NCI-H82 (cell line): ENCODE measurements around the gene MFRP.

ENCODE experiments used
- DNase-seq: peaks from one replicate; lab custom pipeline; 2025; lab: John Stamatoyannopoulos, UW

The MFRP gene

DNA sequence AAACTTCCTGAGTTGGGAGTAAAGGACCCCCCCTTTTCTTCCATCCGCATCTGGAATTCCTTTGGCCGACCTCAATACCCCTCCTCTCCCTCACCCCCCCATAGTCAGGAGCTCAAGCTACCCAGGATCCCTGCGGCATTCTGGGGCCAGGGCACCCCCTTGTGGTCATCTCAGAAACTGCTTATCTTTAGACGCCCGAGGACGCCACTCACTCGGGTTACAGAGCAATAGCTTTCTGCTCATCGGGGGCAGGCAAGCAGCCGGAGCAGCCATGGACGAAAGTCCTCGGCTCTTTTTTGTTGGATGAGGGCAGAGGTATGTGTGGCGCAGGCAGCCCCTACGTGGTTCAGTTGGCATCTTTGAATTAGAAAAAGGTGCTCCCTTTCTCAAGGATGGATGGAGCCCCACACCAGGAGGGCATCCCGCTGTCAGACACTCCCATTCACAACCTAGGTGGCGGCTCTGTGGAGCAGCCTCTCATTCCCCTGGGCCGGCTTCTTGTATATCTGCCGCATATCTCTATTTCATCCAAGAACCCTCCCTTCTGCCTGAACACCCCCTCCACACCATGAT lies 8.1 kb downstream of the MFRP start:
- peak; percentile 84 for DNase-seq

DNA sequence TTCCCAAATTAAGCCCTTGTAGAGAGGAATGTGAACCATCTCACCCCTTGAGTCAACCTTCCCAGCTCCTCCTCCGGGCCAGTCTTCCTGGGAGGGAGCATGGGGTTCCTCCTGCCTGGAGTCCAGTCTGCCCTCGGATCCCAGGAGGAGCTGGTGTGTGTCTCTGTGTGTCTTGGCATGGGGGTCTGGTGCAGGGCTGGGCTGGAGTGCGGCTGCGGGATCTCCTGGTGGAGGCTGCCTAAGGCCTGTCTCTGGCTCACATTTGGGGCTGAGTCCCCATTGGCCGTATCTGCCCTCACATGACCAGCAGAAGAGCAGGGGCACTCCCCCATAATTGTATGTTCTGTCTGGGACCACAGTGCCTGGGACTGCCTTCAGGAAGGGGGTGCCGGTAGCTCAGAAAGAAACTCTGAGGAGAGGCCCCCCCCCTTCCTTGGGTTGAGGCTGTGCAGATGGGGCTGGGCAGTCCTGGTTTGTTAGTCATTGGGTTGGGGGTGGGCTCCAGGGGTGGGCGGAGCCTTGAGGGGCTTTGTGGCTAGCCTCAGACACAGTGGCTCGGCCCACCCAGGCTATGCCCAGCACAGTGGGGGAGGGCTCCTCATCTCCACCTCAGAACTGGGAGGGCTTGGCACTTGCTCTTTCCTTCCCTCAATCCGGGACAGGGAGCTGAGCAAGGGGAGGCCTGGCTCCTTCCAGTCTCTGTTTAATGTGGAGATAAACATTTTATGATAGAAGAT lies 8.8 kb downstream of the MFRP start:
- peak; percentile 74 for DNase-seq

DNA sequence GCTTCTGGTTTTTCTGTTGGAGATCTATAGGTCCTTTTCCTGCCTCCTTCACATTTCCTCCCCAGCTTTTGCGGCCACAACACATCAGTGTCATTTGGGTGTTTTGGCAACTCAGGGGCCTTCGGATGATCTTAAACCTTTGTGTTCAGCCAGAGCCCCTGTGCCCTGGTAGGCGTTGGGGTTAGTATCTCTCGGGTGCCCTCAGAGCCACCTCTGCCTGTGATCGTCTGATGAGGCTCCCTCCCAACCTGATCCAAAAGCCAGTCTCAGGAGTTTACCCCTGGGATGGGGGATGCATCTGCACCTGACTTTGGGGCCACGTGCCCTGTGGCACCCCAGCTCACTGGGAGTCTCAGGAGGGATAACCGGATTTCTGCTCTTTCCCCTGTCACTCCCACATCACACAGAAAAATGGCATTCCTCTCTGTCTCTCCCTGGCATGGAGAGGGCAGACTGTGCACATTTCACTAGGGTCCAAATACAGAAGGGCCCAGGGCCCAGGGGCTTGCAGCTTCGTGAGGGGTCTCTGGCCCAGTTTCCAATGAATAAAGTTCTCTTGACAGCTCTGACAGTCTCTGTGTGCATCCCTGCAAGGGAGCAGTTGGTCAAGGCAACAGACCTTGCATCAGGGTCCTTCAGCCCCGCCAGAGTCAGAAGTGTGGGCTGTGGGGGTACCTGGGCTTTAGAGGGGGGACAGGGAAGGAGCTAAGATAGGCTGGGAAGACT lies 9.6 kb downstream of the MFRP start:
- no peak for DNase-seq

DNA sequence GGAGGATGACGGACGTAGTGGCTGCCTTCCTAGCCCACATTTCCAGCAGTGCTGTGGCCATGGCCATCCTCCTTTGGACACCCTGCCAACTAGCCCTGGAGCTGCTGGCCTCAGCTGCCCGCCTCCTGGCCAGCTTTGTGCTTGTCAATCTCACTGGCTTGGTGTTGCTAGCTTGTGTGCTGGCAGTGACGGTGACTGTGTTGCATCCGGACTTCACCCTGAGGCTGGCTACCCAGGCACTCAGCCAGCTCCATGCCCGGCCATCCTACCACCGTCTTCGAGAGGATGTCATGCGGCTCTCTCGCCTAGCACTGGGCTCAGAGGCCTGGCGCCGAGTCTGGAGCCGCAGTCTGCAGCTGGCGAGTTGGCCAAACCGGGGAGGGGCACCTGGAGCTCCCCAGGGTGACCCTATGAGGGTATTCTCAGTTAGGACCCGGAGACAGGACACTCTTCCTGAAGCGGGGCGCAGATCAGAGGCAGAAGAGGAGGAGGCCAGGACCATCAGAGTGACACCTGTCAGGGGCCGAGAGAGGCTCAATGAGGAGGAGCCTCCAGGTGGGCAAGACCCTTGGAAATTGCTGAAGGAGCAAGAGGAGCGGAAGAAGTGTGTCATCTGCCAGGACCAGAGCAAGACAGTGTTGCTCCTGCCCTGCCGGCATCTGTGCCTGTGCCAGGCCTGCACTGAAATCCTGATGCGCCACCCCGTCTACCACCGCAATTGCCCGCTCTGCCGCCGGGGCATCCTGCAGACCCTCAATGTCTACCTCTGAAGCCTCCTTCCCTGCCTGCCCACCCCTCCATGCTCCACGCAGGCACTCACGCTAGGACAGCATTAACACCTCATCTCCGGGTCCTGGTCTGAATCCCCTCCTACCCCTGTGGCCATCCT lies 10.6 kb downstream of the MFRP start:
- no peak for DNase-seq

DNA sequence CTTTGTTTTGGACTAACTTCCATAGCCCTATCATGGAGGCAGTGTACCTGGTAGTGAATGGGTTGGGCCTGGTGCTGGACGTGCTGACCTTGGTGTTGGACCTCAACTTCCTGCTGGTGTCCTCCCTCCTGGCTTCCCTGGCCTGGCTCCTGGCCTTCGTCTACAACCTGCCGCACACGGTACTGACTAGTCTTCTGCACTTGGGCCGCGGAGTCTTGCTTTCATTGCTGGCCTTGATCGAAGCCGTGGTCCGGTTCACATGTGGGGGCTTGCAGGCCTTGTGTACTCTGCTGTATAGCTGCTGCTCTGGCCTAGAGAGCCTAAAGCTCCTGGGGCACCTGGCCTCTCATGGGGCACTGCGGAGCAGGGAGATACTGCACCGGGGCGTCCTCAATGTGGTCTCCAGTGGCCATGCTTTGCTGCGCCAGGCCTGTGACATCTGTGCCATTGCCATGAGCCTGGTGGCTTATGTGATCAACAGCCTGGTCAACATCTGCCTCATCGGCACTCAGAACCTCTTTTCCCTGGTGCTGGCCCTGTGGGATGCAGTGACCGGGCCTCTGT lies 11.3 kb downstream of the MFRP start:
- DNase-seq, result no peak

DNA sequence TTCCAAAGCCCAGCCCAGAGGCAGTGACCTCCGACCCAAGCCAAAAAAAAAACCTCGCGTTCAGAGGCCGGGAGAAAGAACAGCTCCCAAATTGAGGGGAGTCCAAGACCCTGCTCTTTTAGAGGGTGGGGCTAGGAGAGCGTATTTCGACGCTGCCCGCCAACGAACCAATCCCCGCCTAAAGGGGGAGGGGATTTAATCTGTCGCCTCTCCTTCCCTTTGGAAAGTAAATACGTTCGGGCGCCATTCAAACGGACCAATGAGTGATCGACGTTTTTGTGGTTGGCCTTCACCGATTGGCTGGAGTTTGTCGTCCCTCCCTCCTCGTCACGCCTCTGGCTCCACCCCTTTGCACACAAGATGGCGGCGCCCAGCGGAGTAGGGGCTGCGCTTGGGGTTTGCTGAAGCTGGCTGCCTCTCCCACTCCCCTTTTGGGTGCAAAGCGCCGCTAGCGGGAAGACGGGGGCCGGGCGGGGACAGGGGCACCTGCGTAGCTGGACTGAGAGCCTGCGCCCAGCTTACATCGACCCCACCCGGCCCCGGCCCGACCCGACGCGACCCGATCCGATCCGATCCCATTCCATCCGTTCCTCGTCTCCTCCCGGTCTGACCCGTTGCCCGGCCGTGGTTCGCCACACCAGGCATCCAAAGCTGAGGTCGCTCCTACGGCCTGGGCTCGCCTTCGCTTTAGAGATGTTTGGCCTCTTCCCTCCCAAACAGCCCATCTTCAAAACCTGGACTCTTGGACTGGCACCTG lies 12.2 kb downstream of the MFRP start, which contains the start of gene RNF26:
Gene RNF26 (plus strand): TSS at position 354 of the 757 bp plus-strand sequence. CDS start 596 bp downstream, outside the sequence.
- peak; percentile 98 for DNase-seq

DNA sequence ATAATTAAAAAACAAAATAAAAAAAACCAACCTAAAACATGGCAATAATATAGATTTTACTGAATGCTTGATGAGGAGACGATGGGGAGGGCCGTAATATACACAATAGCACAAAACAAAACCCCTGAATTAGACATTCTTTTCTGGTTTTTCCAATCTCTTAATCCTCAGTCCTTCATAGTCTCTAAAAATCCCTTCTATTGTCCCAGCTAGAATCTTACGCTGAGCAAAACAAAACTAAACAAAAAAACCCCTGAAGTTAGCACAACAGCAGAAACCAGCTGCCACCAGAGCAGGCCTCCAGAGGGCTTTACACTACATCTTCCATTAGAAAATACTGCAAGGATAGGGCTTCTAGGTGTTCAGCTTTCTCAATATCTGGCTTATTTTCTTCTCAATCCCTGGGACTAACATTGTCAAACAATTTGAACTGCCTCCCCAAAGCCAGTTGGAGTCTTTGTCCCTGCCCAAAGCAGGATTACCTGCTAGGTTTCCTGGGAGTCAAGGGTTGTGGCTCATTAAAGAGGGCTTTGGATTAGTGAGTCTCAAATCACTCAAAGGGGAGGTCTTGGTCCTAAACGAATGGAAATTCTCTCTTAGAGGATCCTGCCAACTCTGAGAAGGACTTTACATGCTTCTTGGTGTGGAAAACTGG lies 14.3 kb downstream of the MFRP start:
- DNase-seq, result peak; percentile 80

DNA sequence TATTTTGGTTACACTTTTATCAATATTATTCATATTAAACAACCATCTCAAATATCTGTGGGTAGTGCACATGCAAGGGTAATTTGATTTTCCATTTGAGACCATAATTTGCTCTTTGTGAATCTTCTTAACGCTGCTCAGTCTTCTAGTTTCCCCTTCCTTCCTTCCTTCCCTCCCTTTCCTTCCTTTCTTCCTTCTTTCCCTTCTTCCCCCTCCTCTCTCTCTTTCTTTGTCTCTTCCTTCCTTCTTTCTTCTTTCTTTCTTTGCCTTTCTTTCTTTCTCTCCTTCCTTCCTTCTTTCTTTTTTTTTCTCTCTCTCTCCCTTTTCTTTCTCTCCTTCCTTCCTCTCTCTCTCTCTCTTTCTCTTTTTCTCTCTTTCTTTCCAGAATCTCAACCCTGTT lies 16.3 kb downstream of the MFRP start:
- no peak for DNase-seq

DNA sequence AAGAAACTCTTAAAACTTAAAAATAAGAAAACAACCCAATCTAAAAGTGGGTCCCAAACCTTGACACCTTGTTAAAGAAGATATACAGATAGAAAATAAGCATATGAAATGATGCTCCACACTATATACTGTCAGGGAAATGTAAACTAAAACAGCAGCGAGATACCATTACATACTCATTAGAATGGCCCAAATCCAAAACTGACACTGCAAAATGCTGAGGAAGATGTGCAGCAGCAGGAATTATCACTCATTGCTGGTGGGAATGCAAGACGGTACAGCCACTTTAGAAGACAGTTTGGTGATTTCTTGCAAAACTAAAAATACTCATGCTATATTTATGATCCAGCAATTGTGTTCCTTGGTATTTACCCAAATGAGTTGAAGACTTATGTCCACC lies 17.2 kb downstream of the MFRP start:
- DNase-seq, result no peak

DNA sequence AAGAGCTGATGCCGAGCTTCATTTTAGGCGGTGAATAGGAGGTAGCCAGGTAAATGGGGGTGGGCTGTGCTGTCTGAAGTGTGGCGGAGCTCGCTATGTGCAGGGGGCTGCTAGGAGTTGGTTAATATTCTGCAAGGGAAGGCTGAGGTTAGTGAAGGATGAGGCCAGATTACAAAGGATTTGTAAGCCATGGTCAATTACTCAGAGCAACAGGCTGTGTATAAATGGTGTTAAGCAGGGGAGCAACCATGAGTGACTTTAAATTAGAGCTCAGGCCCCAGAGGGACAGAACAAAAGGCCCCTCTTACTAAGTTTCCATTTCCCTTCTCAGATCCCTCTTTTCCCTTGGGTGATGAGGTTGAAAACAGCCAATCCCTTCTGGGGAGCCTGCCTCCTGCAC lies 22.3 kb downstream of the MFRP start:
- peak; percentile 77 for DNase-seq

DNA sequence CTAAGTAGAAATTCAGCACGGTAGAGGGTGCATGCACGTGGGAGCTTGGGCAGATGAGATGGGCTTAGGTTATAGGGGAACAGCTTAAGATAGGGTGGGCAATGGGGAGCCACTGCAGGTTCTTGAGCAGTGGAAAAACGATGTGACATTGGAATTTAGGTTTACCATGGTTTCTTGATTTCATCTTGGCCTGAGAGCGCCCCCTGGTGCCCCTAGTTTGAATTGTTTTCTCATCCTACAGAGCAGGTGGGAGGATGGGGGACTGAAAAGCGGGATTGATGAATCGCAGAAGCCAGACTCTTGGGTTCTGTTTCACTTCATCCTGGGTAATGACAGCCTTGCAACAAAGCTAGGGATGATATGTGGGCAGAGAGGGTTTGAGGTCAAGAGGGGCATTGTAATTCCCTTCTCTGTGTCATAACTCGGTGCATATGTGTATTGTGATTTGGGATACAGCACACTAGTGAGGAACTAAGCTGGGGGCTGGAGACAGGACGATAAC lies 22.9 kb downstream of the MFRP start:
- peak; percentile 83 for DNase-seq

DNA sequence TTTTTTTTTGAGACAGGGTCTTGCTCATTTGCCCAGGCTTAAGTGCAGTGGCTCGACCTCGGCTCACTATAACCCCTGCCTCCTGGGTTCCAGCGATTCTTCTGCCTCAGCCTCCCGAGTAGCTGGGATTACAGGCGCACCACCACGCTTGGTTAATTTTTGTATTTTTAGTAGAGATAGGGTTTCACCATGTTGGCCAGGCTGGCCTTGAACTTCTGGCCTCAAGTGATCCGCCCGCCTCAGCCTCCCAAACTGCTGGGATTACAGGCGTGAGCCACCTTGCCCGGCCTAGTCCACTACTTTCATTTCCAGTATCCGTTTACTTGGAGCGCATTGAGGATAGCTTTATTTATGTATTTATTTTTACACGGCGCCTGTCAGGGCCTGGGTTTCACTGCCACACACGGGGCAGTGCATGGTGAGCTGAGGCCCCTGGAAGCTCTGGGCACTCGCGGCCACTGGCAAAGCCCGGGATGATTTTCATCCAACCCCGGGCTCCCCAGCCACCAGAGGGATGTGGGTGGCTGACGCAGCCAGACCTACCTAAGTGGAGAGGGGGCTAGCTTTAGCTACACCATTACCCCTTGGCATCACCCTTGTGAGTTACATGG lies 23.5 kb downstream of the MFRP start:
- no peak for DNase-seq

DNA sequence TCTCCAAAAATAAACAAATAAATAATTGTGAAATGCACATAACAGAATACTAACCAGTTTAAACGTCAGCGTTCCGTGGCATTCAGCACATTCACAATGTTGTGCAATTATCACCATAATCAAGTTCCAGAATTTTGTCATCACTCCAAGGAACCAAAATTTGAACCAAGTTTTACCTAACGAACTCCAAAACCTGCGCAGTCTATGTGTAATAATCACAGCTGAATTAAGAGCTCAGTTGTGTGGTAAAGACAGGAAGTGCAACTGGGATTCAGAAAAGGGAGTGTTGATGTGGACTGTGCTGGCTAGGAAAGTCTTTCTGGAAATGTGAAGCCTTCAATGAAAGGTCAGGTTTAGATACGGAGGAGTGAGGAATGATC lies 24.2 kb downstream of the MFRP start:
- no peak for DNase-seq

DNA sequence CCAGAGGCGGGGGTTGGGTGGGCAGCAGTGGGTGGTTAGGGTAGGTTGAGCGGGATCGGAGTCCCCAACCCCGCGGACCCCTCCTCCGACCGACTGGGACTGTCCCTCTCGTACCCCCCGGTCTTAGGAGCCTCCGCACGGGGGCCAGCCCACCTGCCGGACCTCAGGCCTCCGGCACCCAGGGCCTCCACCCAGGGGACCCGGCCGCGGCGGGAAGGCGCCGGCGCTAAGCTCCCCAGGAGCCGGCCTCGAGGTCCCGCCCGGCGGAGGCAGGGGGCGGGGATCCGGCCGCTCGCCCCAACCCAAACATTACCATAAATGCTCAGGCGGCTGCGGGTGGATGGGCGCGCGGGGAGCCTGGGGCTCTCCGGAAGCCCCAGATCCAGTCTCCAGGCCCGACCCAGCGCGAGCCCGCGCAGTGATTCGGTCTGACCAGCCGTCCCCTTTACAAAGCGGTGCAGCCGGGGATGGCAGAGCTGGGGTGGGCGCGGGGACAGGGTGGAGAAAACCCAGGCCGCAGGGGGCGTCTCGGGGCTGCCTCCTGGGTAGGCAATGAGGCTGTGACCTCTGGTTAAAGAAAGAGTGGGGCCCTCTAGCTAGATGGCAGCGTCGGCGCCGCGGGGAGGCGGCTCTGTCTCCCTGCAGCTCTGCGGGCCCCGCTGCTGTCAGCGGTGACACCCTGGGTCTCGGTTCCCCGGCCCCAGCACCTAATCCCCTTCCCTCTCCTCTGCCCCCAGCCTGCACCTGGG lies 25.6 kb downstream of the MFRP start:
- peak; percentile 73 for DNase-seq

DNA sequence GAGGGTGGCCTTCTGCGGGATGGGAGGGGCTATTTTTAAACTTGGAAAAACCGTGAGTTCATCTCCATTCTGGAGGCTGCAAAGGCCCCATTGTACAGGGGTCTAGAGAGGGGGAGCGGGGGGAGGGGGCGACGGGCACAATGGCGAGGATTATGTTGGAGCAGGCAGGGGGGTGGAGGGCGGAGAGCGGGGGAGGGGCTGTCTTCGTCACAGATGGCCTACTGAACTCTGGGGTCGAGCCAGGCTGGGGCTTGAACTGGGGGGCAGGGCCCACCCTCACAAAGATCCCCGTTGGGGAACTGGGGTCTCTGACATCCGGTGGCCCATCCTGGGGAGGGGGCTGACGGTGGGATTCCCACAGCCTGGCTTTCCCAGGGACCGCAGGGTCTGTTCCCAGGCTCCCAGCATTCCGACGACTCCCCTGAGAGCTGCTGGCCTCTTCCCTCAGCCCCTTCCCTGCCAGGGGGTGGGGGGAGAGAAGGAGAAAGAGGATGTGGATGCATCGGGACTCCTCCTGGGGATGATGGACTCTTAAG lies 26.2 kb downstream of the MFRP start:
- peak; percentile 75 for DNase-seq

DNA sequence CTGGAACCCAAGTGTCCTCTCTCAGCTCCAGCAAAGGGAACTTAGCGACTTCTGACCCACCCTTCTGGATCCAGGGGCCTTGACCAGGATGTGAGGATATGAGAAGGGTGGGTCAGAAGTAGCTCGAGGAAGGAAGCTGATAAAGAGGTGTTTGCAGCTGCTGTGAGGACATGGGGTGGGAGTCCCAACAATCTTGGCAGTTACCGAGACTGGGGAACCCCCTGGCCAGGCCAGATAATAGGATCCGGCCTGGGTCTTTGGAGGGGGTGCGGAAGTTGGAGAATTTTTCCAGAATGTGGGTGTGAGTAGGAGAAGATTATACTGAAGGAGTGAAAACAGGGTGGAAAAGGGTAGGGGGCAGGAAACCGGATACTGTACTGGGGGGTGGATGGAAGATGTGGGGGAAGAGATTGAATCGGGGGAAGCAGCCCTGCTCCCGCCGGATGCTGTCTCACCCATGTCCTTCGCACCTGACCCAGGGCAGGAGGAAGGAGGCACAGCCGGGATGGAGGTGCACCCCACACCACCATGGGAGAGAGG lies 26.7 kb downstream of the MFRP start:
- no peak for DNase-seq

DNA sequence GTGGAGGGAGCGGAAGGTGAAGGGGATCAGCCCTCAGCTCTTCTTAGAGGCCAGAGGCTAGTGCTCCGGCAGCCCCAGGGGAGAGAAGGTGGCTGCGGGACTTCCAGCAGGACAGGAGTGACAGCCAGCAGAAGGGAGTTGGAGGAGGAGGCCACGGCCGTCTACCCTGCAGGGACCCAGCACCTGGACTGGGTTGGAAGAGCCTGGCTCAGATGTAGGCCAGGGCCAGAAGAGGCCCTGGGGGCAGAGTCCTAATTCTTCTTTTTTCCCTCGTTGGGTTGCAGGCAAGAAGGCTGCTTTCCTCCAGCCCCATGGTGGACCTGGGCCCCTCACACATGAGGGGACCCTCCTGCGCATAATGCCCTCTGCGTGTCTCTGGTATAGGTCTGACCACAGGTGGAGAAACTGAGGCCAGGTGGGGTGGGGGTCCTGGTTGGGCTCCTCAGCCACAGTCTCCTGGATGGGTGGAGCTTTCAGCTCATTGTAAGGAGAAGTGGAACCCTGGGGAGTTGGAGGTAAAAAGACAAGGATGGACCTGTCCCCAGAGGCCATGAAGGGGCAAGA lies 27.3 kb downstream of the MFRP start:
- peak; percentile 15 for DNase-seq
